Naive B cell (primary cell): ENCODE results near the gene ECHS1. TPM values are rescaled to one million over a fixed set of nuclear protein-coding genes. Genes with fewer than 3 reads are reported as not detected.
"Not testable (repeated sequence)": the region's sequence is repeated elsewhere in the genome, so short reads cannot be mapped to it uniquely, and the experiment has no call there.

Experiments
- ATAC-seq, 2 donors: fragments of 150-1000 bp; cut with Tn5 transposase; 2 replicates each; pipeline ENCODE4 v1.10.0; 2021; ENCODE audit warnings: low read depth in 2 of 2, mild to moderate bottlenecking in 2 of 2, moderate library complexity in 2 of 2
- DNase-seq: peaks from one replicate; pipeline ENCODE4 v3.0.0; 2022
- H3K27ac Mint-ChIP-seq, 6 donors: one replicate each; pipeline ENCODE4 v1.8.0; 2020 to 2022; ENCODE audit warnings: mild to moderate bottlenecking in 6 of 6, mixed read lengths in 6 of 6, moderate library complexity in 5 of 6, inconsistent platforms in 2 of 6
- H3K27me3 Mint-ChIP-seq, 3 donors: one replicate each; pipeline ENCODE4 v1.8.0; 2021 to 2022; ENCODE audit warnings: mixed read lengths in 3 of 3, mild to moderate bottlenecking in 1 of 3
- H3K36me3 Mint-ChIP-seq, 2 donors: one replicate each; pipeline ENCODE4 v1.8.0; 2020 to 2022; ENCODE audit warnings: mixed read lengths in 2 of 2, inconsistent platforms in 1 of 2, mild to moderate bottlenecking in 1 of 2
- H3K4me1 Mint-ChIP-seq, 3 donors: one replicate each; pipeline ENCODE4 v1.8.0; 2020 to 2022; ENCODE audit warnings: mixed read lengths in 3 of 3, inconsistent platforms in 1 of 3, mild to moderate bottlenecking in 1 of 3, moderate library complexity in 1 of 3
- H3K4me3 Mint-ChIP-seq, 8 donors: one replicate each; pipeline ENCODE4 v1.8.0; 2020 to 2022; ENCODE audit warnings: mild to moderate bottlenecking in 8 of 8, mixed read lengths in 8 of 8, moderate library complexity in 8 of 8, inconsistent platforms in 2 of 8
- H3K9me3 Mint-ChIP-seq, 7 donors: one replicate each; pipeline ENCODE4 v1.8.0; 2020 to 2022; ENCODE audit warnings: mixed read lengths in 7 of 7, mild to moderate bottlenecking in 5 of 7, inconsistent platforms in 2 of 7, moderate library complexity in 1 of 7
- polyA plus RNA-seq, 6 donors: library from polyadenylated mRNA; unstranded; fragments of 300-500 nt; fragmentation: Illumina TruSeq; gene quantifications; one replicate each; pipeline ENCODE4 v1.2.3, GENCODE V29; 2021; ENCODE audit warnings: low read depth in 6 of 6

Gene ECHS1
- polyA plus RNA-seq, 6 donors from 2014 or later, result 89.3 to 121 (median 110) TPM

- Mint-ChIP-seq H3K27ac (peak overlapping the region in 5 of 6 donors; percentile 10 to 84 (median 66)), H3K4me1 (peaks cover 21 to 41% (median 39%) of the 10 kb centered on the region in 3 donors), H3K27me3 (no peaks in the 10 kb centered on the region), H3K36me3 (peaks cover 0 to 4% of the 10 kb centered on the region in 2 donors), H3K9me3 (no peaks in the 10 kb centered on the region), H3K4me3 (peak overlapping the region; percentile 81 to 91 (median 85))
- no peak for DNase-seq
- ATAC-seq, result no peak
Observed at GRCh38 chr10:133379801-133380666, 6.9 kb upstream of the ECHS1 start.

GRCh38 chr10:133379152-133379800 lies 6.1 kb upstream of the ECHS1 start, which contains the start of gene PAOX:
Gene PAOX (plus strand): TSS chr10:133379262. CDS start chr10:133379317, 55 bp downstream.
- Mint-ChIP-seq H3K9me3 (no peaks in the 10 kb centered on the region), H3K36me3 (peaks cover 0 to 4% of the 10 kb centered on the region in 2 donors), H3K27ac (peak within 1 kb of the TSS; percentile 32 to 84 (median 75)), H3K4me3 (peak within 1 kb of the TSS; percentile 81 to 95 (median 86)), H3K4me1 (peaks cover 21 to 46% (median 39%) of the 10 kb centered on the region in 3 donors), H3K27me3 (no peaks in the 10 kb centered on the region)
- DNase-seq (peak; percentile 68), ATAC-seq (peak; percentile 71 to 78)

GRCh38 chr10:133378251-133379096 lies 5.3 kb upstream of the ECHS1 start:
- Mint-ChIP-seq H3K27me3 (no peaks in the 10 kb centered on the region), H3K27ac (peak overlapping the region in 4 of 6 donors; percentile 32 to 82 (median 75)), H3K4me1 (peaks cover 26 to 53% (median 40%) of the 10 kb centered on the region in 3 donors), H3K9me3 (no peaks in the 10 kb centered on the region), H3K36me3 (peaks cover 0 to 4% of the 10 kb centered on the region in 2 donors), H3K4me3 (peak overlapping the region; percentile 74 to 95 (median 86))
- DNase-seq, result peak; percentile 54
- ATAC-seq, result peak; percentile 34 to 38

GRCh38 chr10:133377818-133378250 lies 4.7 kb upstream of the ECHS1 start:
- no peaks in the 10 kb centered on the region for H3K27me3 Mint-ChIP-seq
- no peak for DNase-seq
- H3K36me3 Mint-ChIP-seq, result peaks cover 0 to 3% of the 10 kb centered on the region in 2 donors
- H3K9me3 Mint-ChIP-seq, result no peaks in the 10 kb centered on the region
- H3K4me3 Mint-ChIP-seq, result peak overlapping the region; percentile 74 to 95 (median 86)
- ATAC-seq, result no peak
- peaks cover 26 to 53% (median 41%) of the 10 kb centered on the region in 3 donors for H3K4me1 Mint-ChIP-seq
- no peak overlapping the region for H3K27ac Mint-ChIP-seq

- no peak for DNase-seq
- H3K4me1 Mint-ChIP-seq, result peaks cover 26 to 53% (median 41%) of the 10 kb centered on the region in 3 donors
- peak overlapping the region in 1 of 6 donors; percentile 81 for H3K27ac Mint-ChIP-seq
- no peak for ATAC-seq
- no peaks in the 10 kb centered on the region for H3K9me3 Mint-ChIP-seq
- no peaks in the 10 kb centered on the region for H3K27me3 Mint-ChIP-seq
- peak overlapping the region; percentile 74 to 95 (median 83) for H3K4me3 Mint-ChIP-seq
- no peaks in the 10 kb centered on the region for H3K36me3 Mint-ChIP-seq
Observed at GRCh38 chr10:133377025-133377817, 4.1 kb upstream of the ECHS1 start.

- Mint-ChIP-seq H3K4me3 (peak overlapping the region in 6 of 8 donors; percentile 16 to 80 (median 74)), H3K4me1 (peaks cover 24 to 52% (median 39%) of the 10 kb centered on the region in 3 donors)
- not testable (repeated sequence) for H3K27me3 Mint-ChIP-seq, DNase-seq, H3K36me3 Mint-ChIP-seq, H3K9me3 Mint-ChIP-seq, H3K27ac Mint-ChIP-seq, ATAC-seq
Observed at GRCh38 chr10:133376183-133376582, 3.0 kb upstream of the ECHS1 start.

- H3K27ac Mint-ChIP-seq, result peak overlapping the region in 3 of 6 donors; percentile 65 to 99 (median 89)
- no peaks in the 10 kb centered on the region for H3K27me3 Mint-ChIP-seq
Observed at GRCh38 chr10:133375357-133376115, 2.4 kb upstream of the ECHS1 start.

GRCh38 chr10:133372507-133372906 lies 647 bp downstream of the ECHS1 start:
- Mint-ChIP-seq H3K27me3 (no peaks in the 10 kb centered on the region), H3K9me3 (no peaks in the 10 kb centered on the region), H3K4me1 (peaks cover 11 to 43% (median 24%) of the 10 kb centered on the region in 3 donors), H3K36me3 (peaks cover 0 to 7% of the 10 kb centered on the region in 2 donors), H3K27ac (peak overlapping the region in 1 of 6 donors; percentile 9), H3K4me3 (peak overlapping the region; percentile 77 to 90 (median 80))
- DNase-seq, result no peak
- no peak for ATAC-seq

More at GRCh38 chr10:133375357-133376115, 2.4 kb upstream of the ECHS1 start:
- Mint-ChIP-seq H3K4me1 (peaks cover 19 to 48% (median 32%) of the 10 kb centered on the region in 3 donors), H3K4me3 (peak overlapping the region in 5 of 8 donors; percentile 29 to 80 (median 79)), H3K36me3 (no peaks in the 10 kb centered on the region), H3K9me3 (no peaks in the 10 kb centered on the region)
- ATAC-seq (no peak), DNase-seq (no peak)

- peaks cover 11 to 31% (median 20%) of the 10 kb centered on the region in 3 donors for H3K4me1 Mint-ChIP-seq
- peaks cover 0 to 7% of the 10 kb centered on the region in 2 donors for H3K36me3 Mint-ChIP-seq
- ATAC-seq (no peak), DNase-seq (no peak)
- H3K27me3 Mint-ChIP-seq, result no peaks in the 10 kb centered on the region
- H3K9me3 Mint-ChIP-seq, result no peaks in the 10 kb centered on the region
- H3K27ac Mint-ChIP-seq, result no peak overlapping the region
- H3K4me3 Mint-ChIP-seq, result peak overlapping the region in 6 of 8 donors; percentile 29 to 82 (median 68)
Observed at GRCh38 chr10:133370030-133370786, 2.9 kb downstream of the ECHS1 start.

- Mint-ChIP-seq H3K4me3 (peak overlapping the region in 1 of 8 donors; percentile 77), H3K27me3 (no peaks in the 10 kb centered on the region), H3K9me3 (no peaks in the 10 kb centered on the region), H3K36me3 (peaks cover 4 to 13% of the 10 kb centered on the region in 2 donors), H3K4me1 (peaks cover 6 to 17% (median 10%) of the 10 kb centered on the region in 3 donors), H3K27ac (no peak overlapping the region)
- ATAC-seq (no peak), DNase-seq (no peak)
Observed at GRCh38 chr10:133368153-133368552, 5.0 kb downstream of the ECHS1 start.

GRCh38 chr10:133367461-133367860 lies 5.7 kb downstream of the ECHS1 start:
- not testable (repeated sequence) for DNase-seq, H3K9me3 Mint-ChIP-seq, H3K27ac Mint-ChIP-seq, H3K27me3 Mint-ChIP-seq, ATAC-seq
- Mint-ChIP-seq H3K36me3 (peaks cover 4 to 13% of the 10 kb centered on the region in 2 donors), H3K4me1 (peaks cover 6 to 17% (median 8%) of the 10 kb centered on the region in 3 donors), H3K4me3 (peak overlapping the region in 1 of 8 donors; percentile 77)
